GDM1 (cell line): ENCODE data around the gene MAMDC4.
"Not testable (repeated sequence)": the region's sequence is repeated elsewhere in the genome, so short reads cannot be mapped to it uniquely, and the experiment has no call there.

ENCODE experiments used
- DNase-seq: peaks from one replicate; lab custom pipeline; 2025; lab: John Stamatoyannopoulos, UW

Gene MAMDC4

GRCh38 chr9:136825295-136826187, 26.6 kb upstream of the MAMDC4 start:
- no peak for DNase-seq

- DNase-seq = no peak
Observed at GRCh38 chr9:136826188-136826541, 26.0 kb upstream of the MAMDC4 start.

GRCh38 chr9:136826703-136827582, 25.2 kb upstream of the MAMDC4 start:
- no peak for DNase-seq

- DNase-seq = no peak
Observed at GRCh38 chr9:136827794-136828473, 24.2 kb upstream of the MAMDC4 start.

GRCh38 chr9:136828474-136829140, 23.5 kb upstream of the MAMDC4 start:
- no peak for DNase-seq

- DNase-seq = no peak
Observed at GRCh38 chr9:136829412-136829811, 22.7 kb upstream of the MAMDC4 start.

- DNase-seq = no peak
Observed at GRCh38 chr9:136829981-136830885, 21.9 kb upstream of the MAMDC4 start.

GRCh38 chr9:136831002-136831719, 21.0 kb upstream of the MAMDC4 start:
- DNase-seq = no peak

GRCh38 chr9:136831720-136832104, 20.4 kb upstream of the MAMDC4 start:
- DNase-seq = no peak

GRCh38 chr9:136832581-136832980, 19.6 kb upstream of the MAMDC4 start:
- no peak for DNase-seq

GRCh38 chr9:136833381-136834048, 18.6 kb upstream of the MAMDC4 start:
- not testable (repeated sequence) for DNase-seq

GRCh38 chr9:136835162-136835931, 16.8 kb upstream of the MAMDC4 start:
- no peak for DNase-seq

- no peak for DNase-seq
Observed at GRCh38 chr9:136835932-136836904, 15.9 kb upstream of the MAMDC4 start.

- DNase-seq = no peak
Observed at GRCh38 chr9:136837146-136837855, 14.8 kb upstream of the MAMDC4 start.

- not testable (repeated sequence) for DNase-seq
Observed at GRCh38 chr9:136837856-136838277, 14.3 kb upstream of the MAMDC4 start.

GRCh38 chr9:136838314-136839228, 13.6 kb upstream of the MAMDC4 start:
- DNase-seq = no peak
